ENCODE results near the gene RCAN2. TPM values are rescaled to one million over a fixed set of nuclear protein-coding genes. Genes with fewer than 3 reads are reported as not detected.

RCAN2 gene
- total RNA-seq, 1 experiment from 2014 or later, result 3.7 TPM

DNA sequence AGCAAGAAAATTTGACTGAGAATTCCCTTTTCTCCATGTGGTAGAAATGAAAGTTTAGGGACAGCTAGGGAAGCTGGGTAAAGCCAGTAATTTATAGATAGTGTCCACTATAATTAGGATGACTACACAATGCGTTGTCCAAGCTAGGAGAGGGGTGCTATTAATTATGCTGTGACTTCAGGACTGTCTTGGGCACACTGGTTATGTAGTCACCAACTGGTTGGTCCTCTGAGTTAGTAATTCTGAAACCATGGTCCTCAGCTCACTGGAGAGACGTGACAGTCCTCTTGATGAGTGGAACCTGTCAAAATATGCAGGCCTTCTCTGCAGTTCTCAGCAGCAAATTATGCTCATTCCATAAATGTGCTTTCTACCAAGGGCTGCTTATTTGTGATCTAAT lies 225.9 kb downstream of the RCAN2 start:
- BruUV-seq (replicated peaks), result no TSS peak
- CTCF ChIA-PET, result no interaction called here
- no peak for TF ChIP-seq CTCF (IDR thresholded peaks at IDR 0.05; ENCODE audit: unreplicated experiment)

GRCh38 chr6:46263707-46264086 lies 227.6 kb downstream of the RCAN2 start:
- no peak for DNase-seq
- no peaks in the 10 kb centered on the region for H3K9me3 Mint-ChIP-seq (ENCODE audit: low read depth, unreplicated experiment)
- intact Hi-C loops (cut with micrococcal nuclease; ENCODE audit: unreplicated experiment), result no loop called here
- H3K36me3 Mint-ChIP-seq (ENCODE audit: insufficient read depth, unreplicated experiment), result no peaks in the 10 kb centered on the region
- no peak overlapping the region for H3K4me3 Mint-ChIP-seq (ENCODE audit: low read depth, unreplicated experiment)
- CTCF ChIA-PET, result no interaction called here
- H3K27ac Mint-ChIP-seq (ENCODE audit: unreplicated experiment), result no peak overlapping the region
- no peaks in the 10 kb centered on the region for H3K4me1 Mint-ChIP-seq (ENCODE audit: low read depth, unreplicated experiment)
- BruUV-seq (replicated peaks), result no TSS peak
- H3K27me3 Mint-ChIP-seq (ENCODE audit: unreplicated experiment), result peaks cover 20% of the 10 kb centered on the region
- TF ChIP-seq CTCF (IDR thresholded peaks at IDR 0.05; ENCODE audit: unreplicated experiment), result no peak

More for the DNA sequence above, 225.9 kb downstream of the RCAN2 start:
- no peak for DNase-seq
- H3K36me3 Mint-ChIP-seq (ENCODE audit: insufficient read depth, unreplicated experiment), result no peaks in the 10 kb centered on the region
- no peak overlapping the region for H3K4me3 Mint-ChIP-seq (ENCODE audit: low read depth, unreplicated experiment)
- H3K9me3 Mint-ChIP-seq (ENCODE audit: low read depth, unreplicated experiment), result no peaks in the 10 kb centered on the region
- H3K27me3 Mint-ChIP-seq (ENCODE audit: unreplicated experiment), result peaks cover 20% of the 10 kb centered on the region
- no peak overlapping the region for H3K27ac Mint-ChIP-seq (ENCODE audit: unreplicated experiment)
- H3K4me1 Mint-ChIP-seq (ENCODE audit: low read depth, unreplicated experiment), result no peaks in the 10 kb centered on the region
- intact Hi-C loops (cut with micrococcal nuclease; ENCODE audit: unreplicated experiment), result no loop called here

GRCh38 chr6:46262928-46263706 lies 228.1 kb downstream of the RCAN2 start:
- no peak overlapping the region for H3K4me3 Mint-ChIP-seq (ENCODE audit: low read depth, unreplicated experiment)
- CTCF ChIA-PET, result no interaction called here
- H3K36me3 Mint-ChIP-seq (ENCODE audit: insufficient read depth, unreplicated experiment), result no peaks in the 10 kb centered on the region
- no peak overlapping the region for H3K27ac Mint-ChIP-seq (ENCODE audit: unreplicated experiment)
- no peak for TF ChIP-seq CTCF (IDR thresholded peaks at IDR 0.05; ENCODE audit: unreplicated experiment)
- intact Hi-C loops (cut with micrococcal nuclease; ENCODE audit: unreplicated experiment), result no loop called here
- peaks cover 20% of the 10 kb centered on the region for H3K27me3 Mint-ChIP-seq (ENCODE audit: unreplicated experiment)
- no peak for DNase-seq
- H3K4me1 Mint-ChIP-seq (ENCODE audit: low read depth, unreplicated experiment), result no peaks in the 10 kb centered on the region
- no TSS peak for BruUV-seq (replicated peaks)
- no peaks in the 10 kb centered on the region for H3K9me3 Mint-ChIP-seq (ENCODE audit: low read depth, unreplicated experiment)

- Mint-ChIP-seq H3K9me3 (ENCODE audit: low read depth, unreplicated experiment) (no peaks in the 10 kb centered on the region), H3K4me3 (ENCODE audit: low read depth, unreplicated experiment) (no peak overlapping the region), H3K4me1 (ENCODE audit: low read depth, unreplicated experiment) (no peaks in the 10 kb centered on the region), H3K27ac (ENCODE audit: unreplicated experiment) (no peak overlapping the region), H3K27me3 (ENCODE audit: unreplicated experiment) (peaks cover 18% of the 10 kb centered on the region), H3K36me3 (ENCODE audit: insufficient read depth, unreplicated experiment) (no peaks in the 10 kb centered on the region)
- no peak for TF ChIP-seq CTCF (IDR thresholded peaks at IDR 0.05; ENCODE audit: unreplicated experiment)
- no TSS peak for BruUV-seq (replicated peaks)
- no peak for DNase-seq
- CTCF ChIA-PET, result no interaction called here
- intact Hi-C loops (cut with micrococcal nuclease; ENCODE audit: unreplicated experiment), result no loop called here
Observed at GRCh38 chr6:46258249-46258648, 233.0 kb downstream of the RCAN2 start.

All from Calu3 (cell line).